Measurements from ENCODE around the gene ING4.
"Not testable (repeated sequence)": the region's sequence is repeated elsewhere in the genome, so short reads cannot be mapped to it uniquely, and the experiment has no call there.

ING4 gene

GRCh38 chr12:6662906-6663742 is at the start of gene ING4:
TSS of gene ING4 (minus strand) at chr12:6663119. CDS start at chr12:6663101, 18 bp downstream.
- DNase-seq = peak; percentile 94 to 95

- DNase-seq = no peak
Measured at GRCh38 chr12:6708960-6709394, 46.1 kb upstream of the ING4 start.

GRCh38 chr12:6708351-6708750 is 45.4 kb upstream of the ING4 start:
- not testable (repeated sequence) for DNase-seq

- no peak for DNase-seq
Measured at GRCh38 chr12:6703631-6704030, 40.7 kb upstream of the ING4 start.

DNA sequence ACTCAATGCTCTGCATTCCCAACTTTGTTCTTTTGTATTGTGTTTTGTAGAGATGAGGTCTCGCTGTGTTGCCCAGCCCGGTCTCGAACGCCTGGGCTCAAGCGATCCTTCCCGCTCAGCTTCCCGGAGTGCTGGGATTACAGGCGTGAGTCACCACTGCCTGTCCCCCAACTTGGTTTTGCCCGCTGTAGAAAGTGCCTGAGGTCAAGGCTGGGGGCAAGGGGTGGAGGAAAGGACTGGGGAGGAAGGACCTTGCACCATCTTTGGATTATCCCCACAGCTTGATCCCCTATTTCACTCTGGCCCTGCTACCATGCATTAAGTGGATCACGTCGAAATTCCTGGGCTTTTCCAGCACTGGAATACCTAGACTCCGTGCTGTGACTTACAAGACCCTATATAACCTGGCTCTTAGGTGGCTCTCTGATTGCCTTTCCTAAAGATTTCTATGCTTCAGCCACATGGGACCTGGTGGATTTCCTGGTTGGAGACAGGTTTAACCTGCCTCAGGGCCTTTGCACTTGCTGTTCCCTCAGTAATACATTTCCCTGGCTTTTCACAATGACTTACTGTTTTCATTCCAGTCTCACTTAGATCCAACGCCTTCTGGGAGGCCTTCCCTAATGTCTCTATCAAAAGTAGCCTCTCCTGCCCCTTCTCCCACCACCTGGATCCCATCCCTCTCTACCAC is 38.3 kb upstream of the ING4 start:
- DNase-seq = no peak

DNA sequence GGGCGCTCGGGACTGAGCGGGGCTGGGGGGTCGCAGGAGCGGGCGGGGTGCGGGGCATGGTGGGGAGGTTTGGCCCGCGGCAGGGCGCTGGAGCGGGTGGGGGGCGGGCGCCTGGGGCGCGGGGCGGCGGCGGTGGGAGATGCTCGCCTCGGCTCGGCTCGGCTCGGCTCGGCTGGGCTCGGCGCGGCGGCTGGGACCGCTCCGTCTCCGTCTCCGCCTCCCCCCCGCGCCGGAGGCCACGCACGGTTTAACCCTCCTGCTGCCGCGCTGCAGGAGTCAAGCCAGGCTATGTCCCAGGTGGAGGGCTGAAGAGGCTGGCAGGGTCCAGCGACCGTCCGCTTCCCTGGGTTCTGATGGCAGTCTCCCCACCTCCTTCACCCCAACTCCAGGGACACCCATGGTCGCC is 37.7 kb upstream of the ING4 start, which contains the start of gene PIANP:
PIANP (minus strand) TSS at position 170 of the 406 bp plus-strand sequence. CDS start 2,754 bp downstream, outside the sequence.
- peak; percentile 37 to 42 for DNase-seq

DNA sequence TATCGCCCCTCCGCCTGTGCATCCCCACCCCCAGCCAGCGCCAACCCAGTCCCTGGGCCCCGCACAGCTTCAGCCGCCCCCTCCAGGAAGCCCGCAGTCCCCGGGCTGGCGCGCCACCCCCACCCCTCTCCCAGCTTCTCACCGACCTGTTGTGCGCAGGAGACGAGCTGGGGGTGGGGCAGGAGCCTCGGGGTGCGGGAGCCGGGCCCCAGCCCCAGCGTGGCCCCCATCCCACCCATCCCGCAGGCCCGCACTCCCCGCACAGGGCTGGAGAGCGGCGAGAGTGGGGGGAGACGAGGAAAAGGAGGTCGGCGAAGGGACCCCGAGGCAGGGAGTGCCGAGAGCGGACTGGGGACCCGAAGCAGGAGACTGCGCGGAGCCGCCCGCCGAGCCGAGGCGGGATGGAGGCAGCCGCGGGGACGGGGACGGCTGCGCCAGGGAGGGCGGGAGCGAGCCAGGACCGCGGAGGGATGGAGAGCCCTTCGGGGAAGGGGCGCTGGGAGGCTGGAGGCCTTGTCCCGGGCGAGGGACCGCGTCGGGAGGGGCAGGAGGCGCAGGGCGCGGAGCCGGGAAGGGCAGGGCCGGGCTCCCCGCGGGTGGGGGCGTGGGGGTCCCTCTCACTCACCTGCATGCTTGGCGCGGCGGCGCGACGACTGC is 37.2 kb upstream of the ING4 start:
- no peak for DNase-seq

DNA sequence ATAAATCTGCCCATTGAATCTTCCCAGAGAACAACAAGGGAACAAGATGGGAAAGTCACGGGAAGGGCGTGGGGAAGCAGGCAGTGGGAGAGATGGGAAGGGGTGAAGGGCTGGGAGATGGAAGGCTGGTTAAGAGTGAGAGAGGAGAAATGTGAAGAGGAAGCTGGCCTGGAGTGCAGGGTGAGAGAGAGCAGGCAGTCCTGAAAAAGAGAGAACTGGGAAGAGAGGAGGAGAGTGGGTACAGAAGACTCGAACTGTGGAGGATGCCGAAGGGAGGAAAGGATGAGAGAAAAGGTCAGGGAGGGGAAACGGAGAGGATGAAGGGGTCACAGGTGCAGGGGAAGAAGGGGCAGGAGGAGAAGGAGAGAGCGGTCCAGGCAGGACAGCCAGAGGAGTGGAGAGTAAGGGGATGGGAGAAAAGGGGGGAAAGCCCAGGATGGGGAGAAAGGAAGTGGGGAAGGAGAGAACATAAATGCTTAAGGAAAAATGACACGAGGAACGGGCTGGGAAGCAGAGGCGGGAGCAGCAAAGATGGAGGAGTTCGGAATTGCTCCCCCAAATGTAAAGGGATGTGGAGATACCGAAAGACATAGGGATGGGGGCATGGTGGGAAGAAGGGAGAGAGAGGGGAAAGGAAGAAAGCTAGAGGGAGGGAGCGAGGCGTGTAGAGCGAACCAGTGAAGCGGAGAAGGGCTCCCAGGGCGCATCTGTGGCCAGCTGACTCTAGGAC is 36.5 kb upstream of the ING4 start:
- DNase-seq = no peak

GRCh38 chr12:6698352-6699046 is 35.6 kb upstream of the ING4 start:
- DNase-seq = no peak

DNA sequence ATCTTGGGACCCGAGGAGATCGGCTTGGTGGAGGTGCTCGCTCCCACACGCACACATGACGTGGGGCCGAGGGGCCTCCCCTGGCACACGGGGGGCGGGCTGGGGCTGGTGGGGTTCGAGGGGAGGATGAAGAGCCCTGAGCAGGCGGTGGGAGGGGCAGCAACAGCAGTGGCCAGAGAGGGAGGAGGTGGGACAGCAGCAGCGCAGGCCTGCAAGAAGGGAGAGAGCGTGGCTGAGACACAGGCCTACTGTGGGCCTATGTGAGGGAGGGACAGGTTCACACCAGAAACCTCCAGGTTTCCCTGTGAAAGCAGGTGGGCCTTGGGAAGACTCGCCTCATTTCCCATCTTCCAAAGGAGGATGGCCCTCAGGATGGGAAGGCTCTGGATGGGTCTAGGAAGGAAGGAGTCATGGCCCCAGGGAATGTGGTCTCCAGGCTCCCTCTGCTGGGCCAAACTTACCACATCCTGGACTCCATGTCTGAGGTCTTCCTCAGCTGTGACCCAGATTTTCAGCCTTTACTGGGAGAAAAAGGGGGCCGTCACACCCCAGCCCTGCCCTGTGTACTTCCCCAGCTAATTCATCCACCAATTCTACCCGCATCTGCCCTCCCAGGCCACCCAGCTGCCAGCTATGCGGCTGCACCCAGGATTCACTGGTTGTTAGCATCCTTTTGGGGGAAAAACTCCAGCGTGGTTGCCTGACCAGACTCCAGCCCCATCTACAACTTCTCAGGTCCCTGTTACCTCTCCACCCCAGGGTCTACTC is 34.8 kb upstream of the ING4 start:
- no peak for DNase-seq

GRCh38 chr12:6696690-6697583 is 34.0 kb upstream of the ING4 start:
- DNase-seq = no peak

GRCh38 chr12:6695313-6696045 is 32.6 kb upstream of the ING4 start:
- DNase-seq = no peak

DNA sequence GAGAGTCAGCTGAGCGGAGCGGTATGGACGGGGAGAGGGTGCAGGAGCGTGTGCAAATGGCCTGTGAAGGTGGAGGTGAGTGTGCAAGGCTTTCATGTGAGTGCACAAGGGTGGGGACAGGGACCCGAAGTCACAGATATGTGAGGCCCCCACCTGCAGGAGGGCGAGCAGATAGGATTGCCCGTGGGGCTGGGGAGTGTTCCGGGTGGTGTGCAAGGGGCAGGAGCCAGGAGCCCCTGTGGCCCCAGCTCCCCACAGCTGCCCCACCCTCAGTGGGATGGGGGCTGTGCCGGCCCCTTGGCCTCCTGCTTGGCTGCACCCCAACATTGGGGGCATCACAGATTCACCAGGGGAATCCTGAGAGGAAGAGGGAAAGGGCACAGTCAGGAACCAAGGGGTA is 31.8 kb upstream of the ING4 start:
- no peak for DNase-seq

GRCh38 chr12:6693832-6694355 is 31.0 kb upstream of the ING4 start:
- DNase-seq = no peak

GRCh38 chr12:6692888-6693287 is 30.0 kb upstream of the ING4 start:
- DNase-seq = no peak

DNA sequence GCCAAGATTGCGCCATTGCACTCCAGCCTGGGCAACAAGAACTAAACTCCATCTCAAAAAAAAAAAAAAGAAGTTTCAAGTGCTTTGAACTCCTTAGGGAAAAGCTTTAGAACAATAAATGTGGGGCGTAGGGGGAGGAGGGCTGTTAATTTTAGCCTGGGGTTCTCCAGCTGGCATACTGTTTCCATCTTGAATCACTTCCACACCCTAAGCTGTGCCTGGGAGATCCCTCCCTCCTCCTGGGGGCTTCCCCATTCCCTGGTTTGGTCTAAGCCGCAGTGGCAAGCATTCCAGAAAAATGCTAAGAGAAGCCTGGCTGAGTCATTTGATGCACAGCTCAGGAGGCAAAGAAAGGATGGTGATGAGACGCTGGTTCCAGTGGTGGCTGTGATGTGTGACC is 28.6 kb upstream of the ING4 start:
- no peak for DNase-seq

DNA sequence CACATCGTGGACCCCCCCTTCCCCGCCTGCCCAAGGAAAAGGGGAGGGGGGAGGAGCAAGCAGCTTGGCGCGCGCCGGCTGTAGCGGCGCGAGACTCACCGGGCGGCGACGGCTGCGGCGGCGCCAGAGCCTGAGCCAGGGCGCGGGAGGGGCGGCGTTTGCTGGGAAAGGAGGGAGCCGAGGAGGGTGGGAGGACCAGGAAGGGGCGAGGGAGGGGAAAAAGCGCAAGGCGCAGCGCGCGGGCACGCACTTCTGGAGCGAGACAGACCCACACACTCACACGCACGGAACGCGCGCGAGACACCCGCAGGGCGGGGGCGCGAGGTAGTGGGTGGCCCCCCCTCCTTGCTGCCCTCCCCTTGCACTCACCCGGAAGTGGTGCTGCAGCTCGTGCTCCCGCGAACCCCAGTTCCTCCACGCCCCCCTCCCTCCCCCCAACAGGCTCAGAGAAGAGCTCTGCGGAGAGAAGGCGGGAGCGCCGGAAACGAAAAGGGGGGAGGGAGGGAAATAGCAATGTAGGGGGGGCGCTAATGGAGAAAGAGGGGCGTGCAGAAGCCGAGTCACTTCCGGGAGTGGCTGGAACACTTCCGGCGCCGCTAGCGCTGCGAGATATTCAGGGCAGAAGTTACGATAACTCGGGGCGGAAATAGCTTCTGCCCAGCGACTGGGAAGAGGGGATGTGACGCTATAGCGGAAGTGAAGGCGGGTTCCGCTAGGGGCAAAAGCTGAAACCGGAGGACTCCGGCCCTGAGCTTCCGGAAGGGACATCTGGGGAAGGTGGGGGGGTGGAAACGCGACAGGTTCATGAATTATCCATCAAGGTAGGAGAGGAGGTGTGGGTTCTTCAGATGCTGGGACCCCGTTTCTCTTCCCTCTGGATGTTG is 26.3 kb upstream of the ING4 start, which contains the start of gene ZNF384:
ZNF384 (minus strand) TSS at position 377 of the 884 bp plus-strand sequence. CDS start 9,855 bp downstream, outside the sequence.
- DNase-seq = peak; percentile 93 to 96

GRCh38 chr12:6688543-6688998 is 25.7 kb upstream of the ING4 start:
- peak; percentile 22 to 24 for DNase-seq
